SK-N-SH treated with all-trans-retinoic acid at 6 μM for 48 hours (cell line): Measurements from ENCODE around the gene CDH26.
"Not testable (repeated sequence)": the region's sequence is repeated elsewhere in the genome, so short reads cannot be mapped to it uniquely, and the experiment has no call there.

Source experiments
- ATAC-seq: fragments of 200-7000 bp; cut with Tn5 transposase; 3 replicates; pipeline ENCODE4 v1.9.1; 2020; ENCODE audit warnings: mild to moderate bottlenecking, moderate library complexity
- ARNTL ChIP-seq: fragments of 450-650 bp; formaldehyde crosslinking; IDR thresholded peaks from 2 replicates; pipeline ENCODE4 v1.5.0; 2020; ENCODE audit warnings: low read depth, mild to moderate bottlenecking, moderate library complexity, borderline replicate concordance
- ESRRG ChIP-seq: fragments of 250-450 bp; sonication (Bioruptor Pico); IDR thresholded peaks from 2 replicates; pipeline ENCODE4 v1.6.1; 2021; ENCODE audit warnings: mild to moderate bottlenecking
- GLIS3 ChIP-seq: fragments of 250-450 bp; sonication (Bioruptor Pico); IDR thresholded peaks from 2 replicates; pipeline ENCODE4 v1.5.0; 2020; ENCODE audit warnings: mild to moderate bottlenecking, moderate library complexity
- ISL1 ChIP-seq: fragments of 250-450 bp; sonication (Bioruptor Pico); IDR thresholded peaks from 2 replicates; pipeline ENCODE4 v2.1.2; 2022; ENCODE audit warnings: mild to moderate bottlenecking, moderate library complexity
- OSR1 ChIP-seq: fragments of 250-450 bp; sonication (Bioruptor Pico); IDR thresholded peaks from 2 replicates; pipeline ENCODE4 v1.8.0; 2022; ENCODE audit warnings: moderate library complexity, mild to moderate bottlenecking, inconsistent platforms
- PATZ1 ChIP-seq: fragments of 250-450 bp; sonication (Bioruptor Pico); IDR thresholded peaks from 2 replicates; pipeline ENCODE4 v1.8.0; 2020; ENCODE audit warnings: mild to moderate bottlenecking, moderate library complexity, borderline replicate concordance
- PPARA ChIP-seq: fragments of 250-450 bp; sonication (Bioruptor Pico); IDR thresholded peaks from 2 replicates; pipeline ENCODE4 v1.5.0; 2020; ENCODE audit warnings: mild to moderate bottlenecking, borderline replicate concordance
- RARB ChIP-seq: fragments of 250-450 bp; sonication (Bioruptor Pico); IDR thresholded peaks from 2 replicates; pipeline ENCODE4 v1.8.0; 2021; ENCODE audit warnings: mild to moderate bottlenecking, moderate library complexity
- SNAI2 ChIP-seq: fragments of 250-450 bp; sonication (Bioruptor Pico); IDR thresholded peaks from 2 replicates; pipeline ENCODE4 v1.5.0; 2020; ENCODE audit warnings: mild to moderate bottlenecking, moderate library complexity
- TCF4 ChIP-seq: fragments of 250-450 bp; sonication (Bioruptor Pico); IDR thresholded peaks from 2 replicates; pipeline ENCODE4 v1.8.0; 2021; ENCODE audit warnings: mild to moderate bottlenecking, moderate library complexity, borderline replicate concordance
- ZC3H10 ChIP-seq: fragments of 250-450 bp; sonication (Bioruptor Pico); IDR thresholded peaks from 2 replicates; pipeline ENCODE4 v1.5.1; 2021; ENCODE audit warnings: mild to moderate bottlenecking, moderate library complexity
- ZFP3 ChIP-seq: fragments of 250-450 bp; sonication (Bioruptor Pico); IDR thresholded peaks from 2 replicates; pipeline ENCODE4 v1.5.0; 2020; ENCODE audit warnings: mild to moderate bottlenecking, moderate library complexity
- ZFP30 ChIP-seq: fragments of 450-650 bp; formaldehyde crosslinking; IDR thresholded peaks from 2 replicates; pipeline ENCODE4 v1.5.0; 2022; ENCODE audit warnings: mild to moderate bottlenecking, moderate library complexity
- ZNF565 ChIP-seq: fragments of 450-650 bp; formaldehyde crosslinking; conservative IDR thresholded peaks from 2 replicates; pipeline ENCODE4 v1.5.0; 2020; ENCODE audit warnings: low read depth, mild to moderate bottlenecking, moderate library complexity
- ZNF8 ChIP-seq: fragments of 450-650 bp; formaldehyde crosslinking; IDR thresholded peaks from 2 replicates; pipeline ENCODE4 v1.5.0; 2020; ENCODE audit warnings: mild to moderate bottlenecking, moderate library complexity
- TF ChIP-seq, protein P1 (sequence below): fragments of 250-450 bp; sonication (Bioruptor Pico); IDR thresholded peaks from 2 replicates; pipeline ENCODE4 v1.5.0; 2020; ENCODE audit warnings: mild to moderate bottlenecking, moderate library complexity
- TF ChIP-seq, protein P2 (sequence below): fragments of 250-450 bp; sonication (Bioruptor Pico); IDR thresholded peaks from 2 replicates; pipeline ENCODE4 v1.5.1; 2021; ENCODE audit warnings: mild to moderate bottlenecking, moderate library complexity
- TF ChIP-seq, protein P3 (sequence below): fragments of 250-450 bp; sonication (Bioruptor Pico); IDR thresholded peaks from 2 replicates; pipeline ENCODE4 v1.8.0; 2021; ENCODE audit warnings: low read depth, mild to moderate bottlenecking, moderate library complexity, borderline replicate concordance
- TF ChIP-seq, protein P4 (sequence below): fragments of 250-450 bp; sonication (Bioruptor Pico); IDR thresholded peaks from 2 replicates; pipeline ENCODE4 v1.5.1; 2020; ENCODE audit warnings: low read depth, mild to moderate bottlenecking, moderate library complexity

CDH26 gene

GRCh38 chr20:60040471-60041162 is 82.4 kb downstream of the CDH26 start (continued):
- TF ChIP-seq ZC3H10 (CRISPR knock-in tag): no peak
- TF ChIP-seq, all 23 proteins: peak for 0

DNA sequence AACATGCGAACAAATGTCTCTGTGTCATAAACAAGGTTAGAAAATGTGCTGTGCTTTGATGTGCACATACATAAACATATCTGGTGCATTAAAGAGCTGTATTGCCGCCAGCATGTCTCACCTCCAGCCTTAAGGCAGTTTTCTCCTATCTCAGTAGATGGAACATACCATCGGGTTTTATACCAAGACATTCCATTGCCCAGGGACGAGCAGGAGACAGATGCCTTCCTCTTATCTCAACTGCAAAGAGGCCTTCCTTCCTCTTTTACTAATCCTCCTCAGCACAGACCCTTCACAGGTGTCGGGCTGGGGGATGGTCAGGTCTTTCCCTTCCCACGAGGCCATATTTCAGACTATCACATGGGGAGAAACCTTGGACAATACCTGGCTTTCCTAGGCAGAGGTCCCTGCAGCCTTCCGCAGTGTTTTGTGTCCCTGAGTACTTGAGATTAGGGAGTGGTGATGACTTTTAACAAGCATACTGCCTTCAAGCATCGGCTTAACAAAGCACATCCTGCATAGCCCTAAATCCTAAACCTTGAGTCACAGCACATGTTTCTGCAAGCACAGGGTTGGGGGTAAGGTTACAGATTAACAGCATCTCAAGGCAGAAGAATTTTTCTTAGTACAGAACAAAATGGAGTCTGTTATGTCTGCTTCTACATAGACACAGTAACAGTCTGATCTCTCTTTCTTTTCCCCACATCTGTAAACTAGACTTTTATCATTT is 83.4 kb downstream of the CDH26 start:
- ATAC-seq: not testable (repeated sequence)

- no peak for TF ChIP-seq OSR1 (CRISPR knock-in tag)
- TF ChIP-seq, protein P1, sequence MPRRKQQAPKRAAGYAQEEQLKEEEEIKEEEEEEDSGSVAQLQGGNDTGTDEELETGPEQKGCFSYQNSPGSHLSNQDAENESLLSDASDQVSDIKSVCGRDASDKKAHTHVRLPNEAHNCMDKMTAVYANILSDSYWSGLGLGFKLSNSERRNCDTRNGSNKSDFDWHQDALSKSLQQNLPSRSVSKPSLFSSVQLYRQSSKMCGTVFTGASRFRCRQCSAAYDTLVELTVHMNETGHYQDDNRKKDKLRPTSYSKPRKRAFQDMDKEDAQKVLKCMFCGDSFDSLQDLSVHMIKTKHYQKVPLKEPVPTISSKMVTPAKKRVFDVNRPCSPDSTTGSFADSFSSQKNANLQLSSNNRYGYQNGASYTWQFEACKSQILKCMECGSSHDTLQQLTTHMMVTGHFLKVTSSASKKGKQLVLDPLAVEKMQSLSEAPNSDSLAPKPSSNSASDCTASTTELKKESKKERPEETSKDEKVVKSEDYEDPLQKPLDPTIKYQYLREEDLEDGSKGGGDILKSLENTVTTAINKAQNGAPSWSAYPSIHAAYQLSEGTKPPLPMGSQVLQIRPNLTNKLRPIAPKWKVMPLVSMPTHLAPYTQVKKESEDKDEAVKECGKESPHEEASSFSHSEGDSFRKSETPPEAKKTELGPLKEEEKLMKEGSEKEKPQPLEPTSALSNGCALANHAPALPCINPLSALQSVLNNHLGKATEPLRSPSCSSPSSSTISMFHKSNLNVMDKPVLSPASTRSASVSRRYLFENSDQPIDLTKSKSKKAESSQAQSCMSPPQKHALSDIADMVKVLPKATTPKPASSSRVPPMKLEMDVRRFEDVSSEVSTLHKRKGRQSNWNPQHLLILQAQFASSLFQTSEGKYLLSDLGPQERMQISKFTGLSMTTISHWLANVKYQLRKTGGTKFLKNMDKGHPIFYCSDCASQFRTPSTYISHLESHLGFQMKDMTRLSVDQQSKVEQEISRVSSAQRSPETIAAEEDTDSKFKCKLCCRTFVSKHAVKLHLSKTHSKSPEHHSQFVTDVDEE (CRISPR knock-in tag): no peak
- no peak for TF ChIP-seq PATZ1 (CRISPR knock-in tag)
- TF ChIP-seq ZNF8: no peak
- no peak for TF ChIP-seq ZNF565 (CRISPR knock-in tag)
- no peak for TF ChIP-seq ESRRG
- no peak for TF ChIP-seq ISL1 (CRISPR knock-in tag)
- no peak for TF ChIP-seq ZFP3
- no peak for TF ChIP-seq RARB (CRISPR knock-in tag)
- TF ChIP-seq PPARA (CRISPR knock-in tag): no peak
- no peak for TF ChIP-seq ARNTL (CRISPR knock-in tag)
- TF ChIP-seq TCF4 (CRISPR knock-in tag): no peak
- TF ChIP-seq, protein P2, sequence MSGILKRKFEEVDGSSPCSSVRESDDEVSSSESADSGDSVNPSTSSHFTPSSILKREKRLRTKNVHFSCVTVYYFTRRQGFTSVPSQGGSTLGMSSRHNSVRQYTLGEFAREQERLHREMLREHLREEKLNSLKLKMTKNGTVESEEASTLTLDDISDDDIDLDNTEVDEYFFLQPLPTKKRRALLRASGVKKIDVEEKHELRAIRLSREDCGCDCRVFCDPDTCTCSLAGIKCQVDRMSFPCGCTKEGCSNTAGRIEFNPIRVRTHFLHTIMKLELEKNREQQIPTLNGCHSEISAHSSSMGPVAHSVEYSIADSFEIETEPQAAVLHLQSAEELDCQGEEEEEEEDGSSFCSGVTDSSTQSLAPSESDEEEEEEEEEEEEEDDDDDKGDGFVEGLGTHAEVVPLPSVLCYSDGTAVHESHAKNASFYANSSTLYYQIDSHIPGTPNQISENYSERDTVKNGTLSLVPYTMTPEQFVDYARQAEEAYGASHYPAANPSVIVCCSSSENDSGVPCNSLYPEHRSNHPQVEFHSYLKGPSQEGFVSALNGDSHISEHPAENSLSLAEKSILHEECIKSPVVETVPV (CRISPR knock-in tag): no peak
- TF ChIP-seq, protein P3, sequence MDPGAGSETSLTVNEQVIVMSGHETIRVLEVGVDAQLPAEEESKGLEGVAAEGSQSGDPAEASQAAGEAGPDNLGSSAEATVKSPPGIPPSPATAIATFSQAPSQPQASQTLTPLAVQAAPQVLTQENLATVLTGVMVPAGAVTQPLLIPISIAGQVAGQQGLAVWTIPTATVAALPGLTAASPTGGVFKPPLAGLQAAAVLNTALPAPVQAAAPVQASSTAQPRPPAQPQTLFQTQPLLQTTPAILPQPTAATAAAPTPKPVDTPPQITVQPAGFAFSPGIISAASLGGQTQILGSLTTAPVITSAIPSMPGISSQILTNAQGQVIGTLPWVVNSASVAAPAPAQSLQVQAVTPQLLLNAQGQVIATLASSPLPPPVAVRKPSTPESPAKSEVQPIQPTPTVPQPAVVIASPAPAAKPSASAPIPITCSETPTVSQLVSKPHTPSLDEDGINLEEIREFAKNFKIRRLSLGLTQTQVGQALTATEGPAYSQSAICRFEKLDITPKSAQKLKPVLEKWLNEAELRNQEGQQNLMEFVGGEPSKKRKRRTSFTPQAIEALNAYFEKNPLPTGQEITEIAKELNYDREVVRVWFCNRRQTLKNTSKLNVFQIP (CRISPR knock-in tag): no peak
- ATAC-seq: no peak
Measured at GRCh38 chr20:60043435-60043834, 85.2 kb downstream of the CDH26 start.

GRCh38 chr20:60046011-60046413 is 87.8 kb downstream of the CDH26 start:
- no peak for ATAC-seq
- TF ChIP-seq ZFP30 (CRISPR knock-in tag) (no peak), SNAI2 (CRISPR knock-in tag) (no peak), ZC3H10 (CRISPR knock-in tag) (no peak), PATZ1 (CRISPR knock-in tag) (no peak), PPARA (CRISPR knock-in tag) (no peak), ISL1 (CRISPR knock-in tag) (no peak), OSR1 (CRISPR knock-in tag) (no peak), GLIS3 (CRISPR knock-in tag) (no peak), ZFP3 (no peak), ARNTL (CRISPR knock-in tag) (no peak), RARB (CRISPR knock-in tag) (no peak)
- TF ChIP-seq, protein P3 (CRISPR knock-in tag): no peak
- TF ChIP-seq, protein P4, sequence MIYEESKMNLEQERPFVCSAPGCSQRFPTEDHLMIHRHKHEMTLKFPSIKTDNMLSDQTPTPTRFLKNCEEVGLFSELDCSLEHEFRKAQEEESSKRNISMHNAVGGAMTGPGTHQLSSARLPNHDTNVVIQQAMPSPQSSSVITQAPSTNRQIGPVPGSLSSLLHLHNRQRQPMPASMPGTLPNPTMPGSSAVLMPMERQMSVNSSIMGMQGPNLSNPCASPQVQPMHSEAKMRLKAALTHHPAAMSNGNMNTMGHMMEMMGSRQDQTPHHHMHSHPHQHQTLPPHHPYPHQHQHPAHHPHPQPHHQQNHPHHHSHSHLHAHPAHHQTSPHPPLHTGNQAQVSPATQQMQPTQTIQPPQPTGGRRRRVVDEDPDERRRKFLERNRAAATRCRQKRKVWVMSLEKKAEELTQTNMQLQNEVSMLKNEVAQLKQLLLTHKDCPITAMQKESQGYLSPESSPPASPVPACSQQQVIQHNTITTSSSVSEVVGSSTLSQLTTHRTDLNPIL (CRISPR knock-in tag): no peak
- TF ChIP-seq, all 23 proteins: peak for 0
